CMK (cell line): ENCODE measurements around the gene ADH7.

Source experiments
- DNase-seq: peaks from one replicate; pipeline ENCODE4 v3.0.0-alpha.2; 2010; ENCODE audit warnings: low read depth

ADH7 gene

GRCh38 chr4:99435154-99435553 lies at the start of gene ADH7:
TSS of gene ADH7 (minus strand) at chr4:99435342. CDS start at chr4:99435233, 109 bp downstream.
- DNase-seq: no peak

DNA sequence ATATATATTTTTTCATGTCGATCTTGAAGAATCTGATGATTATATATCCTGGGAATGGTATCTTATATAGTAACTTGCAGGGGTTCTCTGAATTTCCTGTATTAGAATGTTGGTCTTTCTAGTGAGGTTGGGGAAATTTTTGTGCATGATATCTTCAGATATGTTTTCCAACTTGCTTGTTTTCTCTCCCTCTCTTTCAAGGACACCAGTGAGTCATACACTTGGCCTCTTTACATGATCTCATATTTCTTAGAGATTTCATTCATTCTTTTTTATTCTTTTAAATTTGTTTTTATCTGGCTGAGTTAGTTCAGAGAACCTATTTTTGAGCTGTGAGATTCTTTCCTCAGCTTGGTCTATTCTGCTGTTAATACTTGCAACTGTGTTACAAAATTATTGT lies 48.5 kb upstream of the ADH7 start:
- no peak for DNase-seq

DNA sequence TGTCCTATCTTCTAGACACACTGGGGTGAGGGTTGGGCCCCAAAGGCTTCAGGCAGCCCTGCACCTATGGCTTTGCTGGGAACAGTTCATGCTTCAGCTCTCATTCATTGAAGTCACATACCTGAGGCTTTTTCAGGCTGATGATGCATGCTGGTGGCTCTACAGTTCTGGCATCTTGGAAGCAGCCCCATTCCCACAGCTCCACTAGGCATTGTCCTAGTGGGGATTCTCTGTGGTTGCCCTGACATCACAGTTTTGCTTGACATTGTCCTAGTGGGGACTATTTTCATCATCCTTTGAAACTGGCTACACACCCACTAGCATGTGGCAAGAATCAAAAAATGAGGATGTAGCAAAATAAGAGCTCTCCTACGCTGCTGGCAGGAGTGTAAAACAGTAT lies 38.0 kb upstream of the ADH7 start:
- no peak for DNase-seq

- DNase-seq: no peak
These were observed 36.8 kb upstream of the ADH7 start for GRCh38 chr4:99471896-99472295.

- no peak for DNase-seq
These were observed 36.2 kb upstream of the ADH7 start for GRCh38 chr4:99471349-99471748.

DNA sequence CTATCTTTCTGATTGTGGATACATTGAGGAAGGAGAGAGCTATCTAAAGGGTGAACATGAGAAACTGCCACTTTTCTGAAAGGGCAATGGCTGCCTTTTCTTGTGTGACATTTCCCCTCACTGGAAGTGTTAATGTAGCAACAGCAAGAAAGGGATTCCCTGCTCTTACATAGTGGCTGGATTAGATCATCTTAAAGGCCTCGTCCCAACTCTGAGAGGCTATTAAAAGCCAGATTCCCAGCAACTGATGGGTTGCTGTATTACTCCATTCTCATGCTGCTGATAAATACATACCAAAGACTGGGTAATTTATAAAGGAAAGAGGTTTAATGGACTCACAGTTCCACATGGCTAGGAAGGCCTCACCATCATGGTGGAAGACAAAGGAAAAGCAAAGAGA lies 33.7 kb upstream of the ADH7 start:
- DNase-seq: no peak

DNA sequence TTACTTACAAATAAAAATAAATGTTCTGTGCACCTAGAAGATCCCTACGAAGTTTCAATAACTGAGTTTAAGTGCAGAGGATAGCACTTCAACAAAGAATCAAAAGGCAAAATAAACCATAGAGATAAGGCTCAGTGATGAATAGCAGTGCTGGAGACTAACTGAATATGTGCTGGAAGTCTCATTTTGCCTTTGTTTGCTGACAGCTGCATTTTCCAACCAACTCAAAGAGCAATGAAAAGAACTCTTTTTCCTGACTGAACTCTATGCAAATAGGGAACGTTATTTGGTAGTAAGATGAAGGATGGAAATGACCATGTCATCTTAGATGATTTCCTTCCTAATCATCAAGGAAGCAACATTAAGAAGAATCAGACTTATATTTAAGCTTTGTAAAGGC lies 32.7 kb upstream of the ADH7 start:
- DNase-seq: no peak

DNA sequence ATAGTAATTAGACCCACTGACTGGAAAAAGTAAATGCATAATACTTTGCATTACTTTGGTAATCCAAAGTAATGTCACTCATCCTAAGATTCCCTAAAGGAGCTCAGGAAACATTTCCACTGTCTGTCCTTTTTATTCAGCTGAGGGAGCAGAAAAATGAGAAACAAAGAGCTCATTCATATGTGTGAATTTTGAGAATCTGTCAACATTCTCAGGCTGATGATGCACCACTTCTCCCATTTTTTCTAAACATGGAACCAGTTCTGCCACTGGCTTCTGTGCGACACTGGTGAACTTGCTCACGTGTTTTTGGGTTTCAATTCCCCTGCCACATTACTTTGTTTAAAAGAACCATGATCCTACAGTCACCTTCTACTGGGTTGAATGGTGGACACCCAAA lies 28.4 kb upstream of the ADH7 start:
- DNase-seq: no peak

DNA sequence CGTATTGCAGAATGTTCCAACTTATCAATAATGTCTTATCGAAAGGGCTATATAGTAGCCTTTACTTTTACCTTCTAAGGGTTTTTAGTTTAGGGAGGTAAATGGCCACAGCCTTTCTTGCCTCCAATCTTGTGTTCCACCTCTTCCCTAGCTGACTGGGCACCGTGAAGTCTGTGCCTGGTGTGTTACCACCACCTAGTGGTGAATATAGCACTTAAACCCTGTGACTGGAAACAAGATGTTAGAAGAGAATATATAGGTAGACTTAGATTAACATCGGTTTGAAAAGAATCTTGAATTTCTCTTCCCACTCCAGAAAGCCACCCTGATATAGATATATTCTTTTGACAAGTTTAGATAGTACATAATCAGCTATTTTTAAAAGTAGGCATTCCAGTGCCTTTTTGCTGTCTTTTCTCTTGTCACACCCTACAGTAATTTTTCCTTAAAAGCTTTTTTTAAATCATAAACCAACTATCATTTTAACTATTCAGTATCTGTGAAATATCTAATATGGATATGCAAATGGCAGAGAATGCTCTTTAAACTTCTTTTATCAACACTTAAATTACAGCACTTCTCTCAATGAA lies 27.8 kb upstream of the ADH7 start:
- DNase-seq: peak; percentile 37

GRCh38 chr4:99461623-99462401 lies 26.7 kb upstream of the ADH7 start:
- DNase-seq: no peak

- no peak for DNase-seq
These were observed 24.5 kb upstream of the ADH7 start for GRCh38 chr4:99459546-99460042.

DNA sequence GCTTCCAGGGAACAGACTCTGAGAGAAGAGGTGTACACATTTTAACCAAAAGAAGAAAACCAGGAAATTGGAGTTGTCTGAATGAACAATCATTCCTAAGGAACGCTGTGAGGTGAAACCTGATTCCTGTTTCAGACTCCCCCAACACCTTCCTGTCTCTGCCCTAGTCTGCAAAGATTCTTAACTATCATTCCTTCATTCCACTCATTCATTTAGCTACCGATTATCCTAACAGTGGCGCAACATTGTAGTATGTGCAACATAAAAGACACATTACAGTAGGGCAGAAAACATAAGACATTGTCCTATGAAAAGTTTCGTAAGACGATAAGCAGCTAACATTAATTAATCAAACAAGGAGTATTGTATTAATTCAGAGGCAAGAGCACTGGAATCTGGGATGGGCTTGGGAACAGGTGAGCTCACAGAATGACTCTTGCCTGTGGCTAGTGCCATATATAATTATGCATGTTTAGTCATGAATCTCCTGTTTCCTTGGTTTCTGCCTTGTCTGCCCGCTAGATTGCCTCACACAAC lies 23.8 kb upstream of the ADH7 start:
- no peak for DNase-seq

DNA sequence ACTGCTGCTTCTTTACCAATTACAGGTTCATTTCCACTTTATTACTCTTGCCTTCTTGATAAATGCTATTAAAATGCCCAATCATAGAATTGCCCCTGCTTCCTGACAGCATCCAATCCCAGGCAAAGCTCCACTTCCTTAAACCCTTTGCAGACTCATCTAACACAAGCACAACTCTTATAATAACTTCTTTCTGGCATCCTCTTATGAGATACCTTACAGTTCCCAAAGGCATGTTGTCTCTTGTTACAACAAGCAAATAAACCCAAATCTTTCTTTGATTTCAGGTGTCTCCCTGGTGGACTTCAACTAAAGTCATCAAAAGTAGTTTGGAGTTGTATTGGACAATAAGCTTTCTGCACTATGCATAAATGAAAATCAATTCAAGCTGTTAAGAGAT lies 22.5 kb upstream of the ADH7 start:
- DNase-seq: no peak

- DNase-seq: no peak
These were observed 22.1 kb upstream of the ADH7 start for GRCh38 chr4:99457270-99457669.

GRCh38 chr4:99447513-99447912 lies 12.4 kb upstream of the ADH7 start:
- DNase-seq: no peak

DNA sequence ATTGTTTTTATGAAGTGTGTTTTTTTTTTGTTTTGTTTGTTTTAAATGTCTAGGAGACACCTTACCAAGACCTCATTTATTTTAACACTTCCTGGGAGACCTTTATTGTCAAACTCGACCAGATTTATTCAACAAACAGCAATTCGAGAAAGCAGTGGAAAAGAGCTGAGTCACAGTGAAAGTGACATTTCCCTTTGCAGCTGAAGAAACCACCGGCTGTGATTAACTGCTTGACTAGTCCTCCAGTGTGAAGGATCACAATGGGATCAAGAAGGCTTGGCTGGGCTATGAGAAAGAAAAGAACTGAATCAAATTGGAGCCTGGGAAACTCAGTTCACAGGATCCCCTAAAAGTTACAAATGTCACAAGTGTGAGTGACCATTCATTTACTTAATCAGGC lies 11.9 kb upstream of the ADH7 start:
- DNase-seq: no peak

DNA sequence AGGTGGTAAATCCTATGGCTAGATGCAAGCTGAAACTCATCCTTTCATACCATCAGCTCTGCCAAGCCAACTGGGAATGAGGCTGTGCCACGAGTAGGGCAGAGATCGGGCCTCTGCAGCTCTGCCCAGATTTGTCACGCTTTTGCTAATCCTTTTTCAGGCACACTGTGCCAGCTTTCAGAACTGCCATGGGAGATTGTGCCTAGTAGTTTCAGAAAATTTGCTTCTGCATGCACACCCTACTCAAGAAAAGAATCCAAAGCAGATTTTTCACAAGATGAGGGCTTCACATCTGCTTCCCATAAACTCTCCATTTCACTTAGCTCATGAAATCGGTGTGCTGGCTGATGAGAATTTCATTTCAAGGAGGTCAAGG lies 3.3 kb upstream of the ADH7 start:
- DNase-seq: no peak

- DNase-seq: no peak
These were observed 2.7 kb upstream of the ADH7 start for GRCh38 chr4:99437723-99438404.

DNA sequence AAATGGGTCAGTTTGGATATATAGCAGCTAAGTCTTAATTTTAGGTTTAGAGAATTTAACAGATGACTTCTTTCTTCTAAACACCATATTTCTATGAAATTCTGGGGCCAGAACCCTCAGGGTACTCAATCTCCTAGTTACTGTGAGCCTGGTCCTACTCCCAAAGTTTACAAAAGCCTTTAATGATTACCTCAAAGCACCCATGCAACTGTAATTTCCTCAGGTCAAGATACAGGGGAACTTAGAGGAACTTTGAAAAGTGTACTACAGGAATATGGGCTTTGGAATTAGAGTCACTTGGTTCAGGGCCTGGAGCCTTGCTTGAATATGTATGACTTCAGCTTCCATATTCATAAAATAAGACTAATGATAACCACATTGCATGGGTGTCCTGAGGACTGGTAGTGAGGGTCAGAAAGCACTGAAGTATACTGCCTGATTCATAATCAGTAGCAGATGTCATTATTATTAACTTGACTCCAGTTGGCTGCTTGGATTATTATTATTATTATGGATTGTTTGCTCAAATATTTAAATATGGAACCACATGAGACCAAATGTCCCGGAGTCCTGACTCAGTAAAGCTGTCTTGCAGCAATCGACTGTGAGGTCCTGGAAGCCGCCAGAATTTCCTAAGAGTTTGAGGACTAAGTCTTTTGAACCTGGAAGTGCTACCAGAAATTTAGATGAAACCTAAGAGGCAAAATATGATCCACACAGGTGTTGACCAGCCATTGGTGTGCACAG lies 2.0 kb upstream of the ADH7 start:
- no peak for DNase-seq

DNA sequence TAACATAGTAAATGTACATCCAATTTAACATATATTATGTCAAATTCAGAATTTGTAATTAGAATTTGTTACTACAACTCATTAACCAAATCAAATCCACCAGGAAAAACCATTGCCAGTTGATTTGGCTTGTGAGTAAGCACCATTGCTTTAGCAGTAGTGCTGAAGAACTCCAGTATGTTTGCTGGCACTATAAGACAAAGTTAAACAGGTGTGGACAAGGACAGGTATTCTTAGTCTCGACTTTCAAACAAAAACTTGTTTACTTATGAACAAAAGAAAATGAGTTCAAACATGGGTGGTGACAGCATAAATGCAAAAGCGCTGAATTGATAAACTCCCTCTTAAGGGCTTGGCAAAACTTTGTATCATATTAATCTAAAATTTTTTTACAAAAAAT lies 1.3 kb upstream of the ADH7 start:
- no peak for DNase-seq

- DNase-seq: no peak
These were observed 5.0 kb downstream of the ADH7 start for GRCh38 chr4:99430106-99430505.

GRCh38 chr4:99417125-99417524 lies 18.0 kb downstream of the ADH7 start:
- DNase-seq: no peak
